Skeletal muscle cell (primary cell): ENCODE measurements around the gene RESF1.
"Not testable (repeated sequence)": the region's sequence is repeated elsewhere in the genome, so short reads cannot be mapped to it uniquely, and the experiment has no call there.

Experiments used
- DNase-seq: peaks from one replicate; pipeline ENCODE4 v3.0.0-alpha.2; 2010; ENCODE audit warnings: low read depth
- H3K4me3 ChIP-seq: 2 replicates; pipeline ENCODE4 v1.5.1; 2011; ENCODE audit warnings: low read depth, mild to moderate bottlenecking, control low read depth, low read length, moderate library complexity

RESF1 gene, protein sequence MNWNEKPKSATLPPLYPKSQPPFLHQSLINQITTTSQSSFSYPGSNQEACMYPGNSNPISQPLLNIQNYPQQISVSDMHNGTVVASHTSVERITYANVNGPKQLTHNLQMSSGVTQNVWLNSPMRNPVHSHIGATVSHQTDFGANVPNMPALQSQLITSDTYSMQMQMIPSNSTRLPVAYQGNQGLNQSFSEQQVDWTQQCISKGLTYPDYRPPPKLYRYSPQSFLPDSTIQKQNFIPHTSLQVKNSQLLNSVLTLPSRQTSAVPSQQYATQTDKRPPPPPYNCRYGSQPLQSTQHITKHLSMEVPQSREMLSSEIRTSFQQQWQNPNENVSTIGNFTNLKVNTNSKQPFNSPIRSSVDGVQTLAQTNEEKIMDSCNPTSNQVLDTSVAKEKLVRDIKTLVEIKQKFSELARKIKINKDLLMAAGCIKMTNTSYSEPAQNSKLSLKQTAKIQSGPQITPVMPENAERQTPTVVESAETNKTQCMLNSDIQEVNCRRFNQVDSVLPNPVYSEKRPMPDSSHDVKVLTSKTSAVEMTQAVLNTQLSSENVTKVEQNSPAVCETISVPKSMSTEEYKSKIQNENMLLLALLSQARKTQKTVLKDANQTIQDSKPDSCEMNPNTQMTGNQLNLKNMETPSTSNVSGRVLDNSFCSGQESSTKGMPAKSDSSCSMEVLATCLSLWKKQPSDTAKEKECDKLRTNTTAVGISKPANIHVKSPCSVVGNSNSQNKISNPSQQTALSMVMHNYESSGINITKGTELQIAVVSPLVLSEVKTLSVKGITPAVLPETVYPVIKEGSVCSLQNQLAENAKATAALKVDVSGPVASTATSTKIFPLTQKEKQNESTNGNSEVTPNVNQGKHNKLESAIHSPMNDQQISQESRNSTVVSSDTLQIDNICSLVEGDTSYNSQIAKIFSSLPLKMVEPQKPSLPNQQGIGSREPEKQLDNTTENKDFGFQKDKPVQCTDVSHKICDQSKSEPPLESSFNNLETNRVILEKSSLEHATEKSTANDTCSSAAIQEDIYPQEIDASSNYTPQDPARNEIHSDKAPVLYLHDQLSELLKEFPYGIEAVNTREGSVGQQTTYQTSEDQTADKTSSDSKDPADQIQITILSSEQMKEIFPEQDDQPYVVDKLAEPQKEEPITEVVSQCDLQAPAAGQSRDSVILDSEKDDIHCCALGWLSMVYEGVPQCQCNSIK (N-terminal part only)

DNA sequence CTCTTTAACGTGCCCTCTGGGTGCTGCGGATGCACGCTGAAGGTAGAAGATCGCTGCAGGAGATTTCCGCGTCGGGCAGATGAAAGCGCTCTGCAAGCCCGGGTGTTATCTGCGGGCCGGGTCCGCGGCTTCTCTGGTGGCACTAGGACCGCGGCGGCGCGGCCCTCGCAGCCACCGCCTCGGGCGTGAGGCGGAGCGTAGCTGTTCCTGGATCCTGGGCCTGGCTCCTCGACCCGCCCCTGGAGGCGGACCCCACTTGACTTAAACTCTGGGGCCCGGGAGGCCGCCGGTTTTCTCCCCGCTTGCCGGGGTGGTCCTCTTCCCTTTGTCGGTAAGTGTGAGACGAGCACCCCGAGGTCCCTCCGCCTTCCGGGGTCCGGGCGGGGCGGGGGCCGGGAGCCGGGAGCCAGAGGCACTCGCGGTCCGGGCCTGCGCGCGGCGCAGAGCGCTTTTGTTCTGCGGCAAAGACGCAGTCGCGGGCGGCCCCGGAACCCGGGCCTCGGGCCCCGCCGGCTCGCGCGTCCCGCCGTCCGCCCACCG, at the start of gene RESF1:
RESF1 (plus strand) TSS at position 255 of the 540 bp plus-strand sequence. CDS start 21,541 bp downstream, outside the sequence.
- peak within 1 kb of the TSS; percentile 62 for H3K4me3 ChIP-seq
- DNase-seq, result peak; percentile 45

- DNase-seq, result no peak
Observed at GRCh38 chr12:31914927-31915326, 44.3 kb upstream of the RESF1 start.

GRCh38 chr12:31915446-31915845, 43.8 kb upstream of the RESF1 start:
- no peak overlapping the region for H3K4me3 ChIP-seq
- no peak for DNase-seq

More at GRCh38 chr12:31914927-31915326, 44.3 kb upstream of the RESF1 start:
- no peak overlapping the region for H3K4me3 ChIP-seq

GRCh38 chr12:31922341-31923062, 36.7 kb upstream of the RESF1 start:
- H3K4me3 ChIP-seq, result no peak overlapping the region
- DNase-seq, result no peak

GRCh38 chr12:31923063-31923412, 36.2 kb upstream of the RESF1 start:
- H3K4me3 ChIP-seq, result no peak overlapping the region
- no peak for DNase-seq

DNA sequence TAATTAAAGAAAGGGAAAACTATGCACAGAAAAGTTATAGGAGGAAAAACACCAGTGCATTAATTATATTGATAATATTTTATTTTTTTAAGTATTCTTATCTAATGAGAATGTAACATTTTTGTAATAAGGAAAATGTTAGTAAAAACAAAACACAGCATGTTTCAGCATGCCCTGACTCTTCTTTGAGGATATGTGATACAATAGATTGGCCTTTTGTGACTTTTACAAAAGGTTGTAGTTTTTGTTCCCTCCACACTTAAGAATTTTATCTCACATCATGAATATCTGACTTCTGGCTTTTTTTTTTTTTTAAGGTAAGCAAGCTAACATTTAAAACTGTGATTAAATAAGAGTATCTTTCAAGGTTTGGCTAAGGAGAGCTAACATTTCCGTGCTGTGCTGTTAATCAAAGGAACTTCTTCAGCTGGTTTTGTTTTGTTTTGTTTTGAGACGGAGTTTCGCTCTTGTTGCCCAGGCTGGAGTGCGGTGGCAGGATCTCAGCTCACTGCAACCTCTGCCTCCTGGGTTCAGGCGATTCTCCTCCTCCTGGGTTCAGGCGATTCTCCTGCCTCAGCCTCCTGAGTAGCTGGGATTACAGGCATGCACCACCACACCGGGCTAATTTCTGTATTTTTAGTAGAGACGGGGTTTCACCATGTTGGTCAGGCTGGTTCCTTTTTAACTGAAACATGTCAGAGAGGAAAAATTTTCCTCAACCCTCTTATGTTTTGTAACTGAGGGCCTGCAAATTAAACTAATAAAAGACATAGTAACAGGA, 30.8 kb upstream of the RESF1 start:
- no peak for DNase-seq
- H3K4me3 ChIP-seq, result no peak overlapping the region

DNA sequence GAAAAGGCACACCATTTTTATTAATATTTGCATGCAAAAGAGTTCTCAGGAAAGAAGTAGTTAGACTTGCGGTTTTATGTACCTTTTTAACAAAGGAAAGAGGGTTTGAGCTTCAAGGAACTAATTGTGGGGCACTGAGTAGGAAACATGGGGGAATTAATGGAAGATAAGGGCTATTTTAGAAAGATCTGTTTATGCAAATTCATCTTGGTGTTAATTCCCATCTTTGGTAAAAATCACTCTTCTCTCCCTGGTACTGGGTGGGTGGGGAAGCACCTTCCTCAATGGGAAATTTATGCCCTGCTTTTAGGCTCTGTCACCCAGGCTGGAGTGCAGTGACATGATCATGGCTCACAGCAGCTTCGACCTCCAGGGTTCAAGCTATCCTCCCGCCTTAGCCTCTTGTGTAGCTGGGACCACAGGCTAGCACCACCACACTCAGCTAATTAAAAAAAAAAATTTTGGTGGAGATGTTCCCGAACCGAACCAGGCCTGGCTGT, 30.1 kb upstream of the RESF1 start:
- no peak overlapping the region for H3K4me3 ChIP-seq
- no peak for DNase-seq

DNA sequence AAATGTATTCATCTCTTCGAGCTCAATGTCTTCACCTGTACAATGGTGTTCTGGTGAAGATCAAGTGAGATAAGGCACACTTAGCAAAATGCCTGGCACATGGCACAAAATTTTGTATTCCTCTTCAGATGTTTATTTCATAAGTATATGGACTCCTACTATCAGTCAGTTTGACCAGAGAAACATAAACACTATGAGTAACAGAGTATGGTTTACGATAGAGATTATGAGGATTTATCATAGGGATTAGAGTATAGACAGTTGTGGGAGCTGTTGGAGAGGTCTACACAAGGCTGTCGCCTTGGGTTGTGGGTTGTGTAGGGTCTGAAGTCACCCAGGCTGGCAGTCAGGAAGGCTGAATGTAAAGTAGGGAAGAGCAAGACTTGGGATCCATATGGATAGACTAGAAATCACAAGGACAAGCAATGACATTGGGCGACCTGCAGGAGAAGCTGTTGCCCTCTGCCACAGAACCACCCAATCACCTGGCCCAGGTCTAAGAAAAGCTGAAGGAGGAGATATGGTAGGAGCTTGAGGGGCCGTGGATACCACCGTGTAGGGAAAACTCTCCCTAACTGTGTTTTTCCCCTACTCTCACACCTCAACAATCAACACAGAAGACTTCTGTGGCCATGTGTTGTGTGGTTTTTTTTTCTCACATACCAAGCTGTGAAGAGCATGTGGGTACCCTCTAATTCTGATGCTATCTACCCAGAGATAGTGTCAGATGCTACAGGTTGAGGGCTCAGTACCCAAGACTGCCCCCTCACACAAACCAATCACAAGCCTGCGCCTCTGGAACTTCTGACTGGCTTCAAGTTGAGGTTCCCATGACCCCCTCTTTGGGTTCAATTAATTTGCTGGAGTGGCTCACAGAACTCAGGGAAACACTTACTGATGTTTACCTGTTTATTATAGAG, 27.2 kb upstream of the RESF1 start:
- H3K4me3 ChIP-seq, result no peak overlapping the region
- DNase-seq, result no peak

DNA sequence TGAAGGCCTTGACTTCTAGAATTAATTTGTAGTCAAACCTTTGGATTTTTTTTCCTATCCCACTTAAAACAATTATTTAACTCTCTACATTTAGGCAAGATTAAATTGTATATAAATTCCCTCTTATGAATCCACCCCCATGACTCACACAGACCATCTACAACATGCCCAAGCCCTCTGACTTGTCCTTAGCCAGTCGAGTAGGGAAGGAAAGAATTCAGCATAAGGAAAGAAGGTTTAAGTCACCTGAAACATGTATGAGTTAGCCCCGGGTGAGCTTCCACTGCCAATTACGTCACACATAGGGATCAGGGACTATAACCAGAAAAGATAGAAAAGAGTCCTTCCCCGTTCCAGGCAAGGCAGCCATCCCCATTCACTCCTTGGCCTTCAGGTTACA, 14.9 kb upstream of the RESF1 start:
- no peak for DNase-seq
- H3K4me3 ChIP-seq, result no peak overlapping the region

DNA sequence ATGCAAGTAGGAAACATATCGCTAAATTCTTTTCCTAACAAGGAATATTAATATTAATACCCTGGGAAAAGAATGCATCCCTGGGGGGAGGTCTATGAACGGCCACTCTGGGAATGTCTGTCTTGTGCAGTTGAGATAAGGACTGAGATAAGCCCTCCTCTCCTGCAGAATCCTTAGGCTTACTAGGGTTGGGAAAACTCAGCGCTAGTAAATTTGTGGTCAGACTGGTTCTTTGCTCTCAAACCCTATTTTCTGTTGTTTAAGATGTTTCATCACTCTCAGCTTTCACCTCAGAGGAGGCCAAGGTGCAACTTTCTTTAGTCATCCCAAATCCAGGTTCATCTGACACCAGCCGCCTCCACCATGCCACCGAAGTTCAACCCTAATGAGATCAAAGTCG, 11.2 kb upstream of the RESF1 start:
- no peak for DNase-seq
- no peak overlapping the region for H3K4me3 ChIP-seq

DNA sequence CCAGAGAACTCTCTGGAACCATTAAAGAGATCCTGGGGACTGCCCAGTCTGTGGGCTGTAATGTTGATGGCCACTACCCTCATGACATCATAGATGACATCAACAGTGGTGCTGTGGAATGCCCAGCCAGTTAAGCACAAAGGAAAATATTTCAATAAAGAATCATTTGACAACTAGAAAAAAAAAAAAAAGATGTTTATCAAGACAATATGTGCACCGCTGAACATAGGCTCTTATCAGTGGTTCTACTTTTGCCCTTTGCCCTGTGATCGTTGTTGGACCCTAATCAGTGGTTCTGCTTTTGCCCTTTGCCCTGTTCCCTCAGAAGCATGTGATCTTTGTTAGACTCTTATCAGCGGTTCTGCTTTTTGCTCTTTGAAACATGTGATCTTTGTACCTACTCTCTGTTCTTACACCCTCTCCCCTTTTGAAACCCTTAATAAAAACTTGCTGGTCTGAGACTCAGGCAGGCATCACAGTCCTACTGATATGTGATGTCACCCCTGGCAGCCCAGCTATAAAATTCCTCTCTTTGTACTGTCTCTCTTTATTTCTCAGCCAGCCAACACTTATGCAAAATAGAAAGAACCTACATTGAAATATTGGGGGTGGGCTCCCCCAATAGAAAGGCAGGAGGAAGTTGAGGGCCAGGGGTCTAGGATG, 10.4 kb upstream of the RESF1 start:
- H3K4me3 ChIP-seq, DNase-seq: not testable (repeated sequence)

DNA sequence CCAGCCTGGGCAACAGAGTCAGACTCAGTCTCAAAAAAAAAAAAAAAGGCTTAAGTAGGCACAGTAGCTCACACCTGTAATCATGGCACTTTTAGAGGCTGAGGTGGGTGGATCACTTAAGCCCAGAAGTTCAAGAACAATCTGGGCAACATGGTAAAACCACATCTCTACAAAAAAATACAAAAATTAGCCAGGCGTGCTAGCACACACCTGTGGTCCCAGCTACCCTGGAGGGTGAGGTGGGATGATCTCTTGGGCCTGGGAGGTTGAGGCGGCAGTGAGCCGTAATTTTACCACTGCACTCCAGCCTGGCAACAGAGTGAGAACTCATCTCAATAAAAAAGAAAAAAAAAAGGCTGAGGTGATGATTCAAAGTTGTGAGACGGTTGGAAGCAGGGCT, 9.1 kb upstream of the RESF1 start:
- H3K4me3 ChIP-seq, result no peak overlapping the region
- no peak for DNase-seq

DNA sequence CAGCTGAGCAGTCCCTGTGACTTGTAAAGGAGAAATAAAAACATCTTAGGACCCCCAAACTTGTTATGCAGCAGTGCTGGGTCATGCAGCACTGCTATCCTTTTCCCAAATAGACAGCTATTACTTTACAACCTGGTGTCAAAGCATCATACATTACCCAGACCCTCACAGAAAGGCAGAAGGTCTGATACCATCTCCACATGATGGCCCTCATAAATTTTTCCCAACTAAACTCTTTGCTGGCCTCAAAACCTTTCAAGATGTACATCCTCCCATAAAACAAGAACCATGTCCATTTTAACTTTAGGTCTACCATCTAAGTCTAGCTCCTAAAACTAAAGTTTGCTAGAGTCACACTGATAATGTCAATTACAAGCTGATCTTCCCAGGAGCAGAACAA, 8.7 kb upstream of the RESF1 start:
- DNase-seq, result no peak
- H3K4me3 ChIP-seq, result no peak overlapping the region

DNA sequence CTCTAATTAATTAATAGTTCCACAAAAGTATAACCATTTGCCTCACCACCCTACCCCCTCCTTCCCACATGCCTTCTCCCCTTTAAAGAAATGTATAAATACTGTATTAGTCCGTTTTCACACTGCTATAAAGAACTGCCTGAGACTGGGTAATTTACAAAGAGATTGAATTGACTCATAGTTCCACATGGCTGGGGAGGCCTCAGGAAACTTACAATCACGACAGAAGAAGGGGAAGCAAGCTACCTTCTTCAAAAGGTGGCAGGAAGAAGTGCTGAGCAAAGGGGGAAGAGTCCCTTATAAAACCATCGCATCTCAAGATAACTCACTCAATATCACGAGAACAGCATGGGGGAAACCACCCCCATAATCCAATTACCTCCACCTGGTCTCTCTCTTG, 8.2 kb upstream of the RESF1 start:
- no peak for DNase-seq
- H3K4me3 ChIP-seq, result no peak overlapping the region

- no peak for DNase-seq
- H3K4me3 ChIP-seq, result no peak overlapping the region
Observed at GRCh38 chr12:31951939-31952338, 7.3 kb upstream of the RESF1 start.

DNA sequence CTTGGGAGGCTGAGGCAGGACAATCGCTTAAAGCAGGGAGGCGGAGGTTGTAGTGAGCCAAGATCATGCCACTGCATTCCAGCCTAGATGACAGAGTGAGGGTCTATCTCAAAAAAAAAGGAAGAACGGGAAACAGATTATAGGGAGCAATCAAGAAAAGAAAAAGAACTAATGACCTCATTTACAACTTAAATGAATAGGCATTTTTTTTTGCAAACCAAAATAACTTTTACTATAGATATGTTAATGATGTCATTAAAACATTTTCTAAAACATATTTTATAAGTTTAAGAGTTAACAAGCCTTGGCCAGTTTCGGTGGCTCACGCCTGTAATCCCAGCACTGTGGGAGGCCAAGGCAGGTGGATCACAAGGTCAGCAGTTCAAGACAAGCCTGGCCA, 6.8 kb upstream of the RESF1 start:
- DNase-seq, result no peak
- no peak overlapping the region for H3K4me3 ChIP-seq
